ENCODE data around the gene GJB6. TPM values are rescaled to one million over a fixed set of nuclear protein-coding genes. Genes with fewer than 3 reads are reported as not detected.
"Not testable (repeated sequence)": the region's sequence is repeated elsewhere in the genome, so short reads cannot be mapped to it uniquely, and the experiment has no call there.

GJB6 gene
- total RNA-seq (under 1 TPM in 1 of 2 donors, not detected in 1; 0.08 TPM), polyA plus RNA-seq (under 1 TPM in 1 of 2 donors, not detected in 1; 0.06 TPM)

DNA sequence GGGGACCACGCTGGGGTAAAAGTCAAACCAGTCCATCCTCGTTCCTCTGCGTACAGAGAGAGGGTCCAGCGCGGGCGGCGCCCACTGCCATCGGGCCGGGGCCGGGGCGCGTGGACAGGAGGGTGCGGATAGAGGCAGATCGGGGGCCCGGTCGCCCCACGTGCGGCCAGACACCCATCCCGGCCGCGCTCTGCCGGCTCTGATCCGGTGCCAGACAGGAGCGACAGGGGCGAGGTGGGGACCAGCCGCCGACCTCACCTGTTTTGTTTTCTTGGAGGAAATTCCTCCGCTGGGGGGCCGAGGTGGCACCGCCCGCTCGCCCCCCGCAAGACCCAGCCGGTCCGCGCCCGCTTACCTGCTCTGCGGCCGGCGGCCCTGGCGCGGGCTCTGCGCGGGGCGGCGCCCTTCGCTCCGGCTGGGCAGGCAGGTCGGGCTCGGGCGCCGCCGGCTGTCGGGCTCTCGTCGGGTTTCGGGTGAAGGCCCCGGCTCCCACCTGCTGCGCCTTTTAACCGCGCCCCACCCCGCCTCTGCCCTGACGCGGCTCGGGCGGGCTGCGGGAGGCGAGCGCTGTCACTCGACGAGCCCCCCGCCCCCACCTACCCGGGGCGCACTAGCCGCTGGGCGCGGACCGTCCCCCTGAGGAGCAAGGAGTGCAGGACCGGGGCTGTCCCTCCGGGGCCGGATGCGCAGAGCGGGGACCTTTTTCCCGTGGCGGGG is at the start of gene GJB6:
Gene GJB6 (minus strand): TSS at position 481 of the 717 bp plus-strand sequence. CDS start 8,839 bp downstream, outside the sequence.
- Histone ChIP-seq H3K4me1 (ENCODE audit: control insufficient read depth in 4 of 4, insufficient read depth in 4 of 4, low read length in 3 of 4) (peaks cover 5 to 12% (median 6%) of the 10 kb centered on the region in 4 donors), H3K4me3 (ENCODE audit: low read depth in 1 of 3, low read length in 3 of 3) (peak within 1 kb of the TSS in 2 of 3 donors; percentile 43 to 58), H3K36me3 (ENCODE audit: control insufficient read depth in 4 of 4, insufficient read depth in 3 of 4, low read depth in 1 of 4, low read length in 3 of 4) (no peaks in the 10 kb centered on the region), H3K27me3 (ENCODE audit: control insufficient read depth in 4 of 4, insufficient read depth in 4 of 4, low read length in 3 of 4) (no peaks in the 10 kb centered on the region), H3K27ac (ENCODE audit: low read depth in 1 of 2, low read length in 2 of 2) (no peak within 1 kb of the TSS), H3K9ac (ENCODE audit: low read depth in 1 of 2, low read length in 2 of 2) (no peak within 1 kb of the TSS), H3K9me3 (ENCODE audit: control insufficient read depth in 4 of 4, low read length in 3 of 4) (no peaks in the 10 kb centered on the region)
- no peak for DNase-seq (ENCODE audit: low spot score)
- no peak for TF ChIP-seq NR2F2 (IDR thresholded peaks at IDR 0.05)
- no peak for TF ChIP-seq FOXA2 (IDR thresholded peaks at IDR 0.05)
- TF ChIP-seq YY1 (IDR thresholded peaks at IDR 0.05) = no peak
- no peak for TF ChIP-seq GABPA (IDR thresholded peaks at IDR 0.05 in 1 of 2, conservative IDR thresholded peaks at IDR 0.05 in 1 of 2)
- TF ChIP-seq, protein P1, sequence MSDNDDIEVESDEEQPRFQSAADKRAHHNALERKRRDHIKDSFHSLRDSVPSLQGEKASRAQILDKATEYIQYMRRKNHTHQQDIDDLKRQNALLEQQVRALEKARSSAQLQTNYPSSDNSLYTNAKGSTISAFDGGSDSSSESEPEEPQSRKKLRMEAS (IDR thresholded peaks at IDR 0.05) = no peak
- TF ChIP-seq, protein P2, sequence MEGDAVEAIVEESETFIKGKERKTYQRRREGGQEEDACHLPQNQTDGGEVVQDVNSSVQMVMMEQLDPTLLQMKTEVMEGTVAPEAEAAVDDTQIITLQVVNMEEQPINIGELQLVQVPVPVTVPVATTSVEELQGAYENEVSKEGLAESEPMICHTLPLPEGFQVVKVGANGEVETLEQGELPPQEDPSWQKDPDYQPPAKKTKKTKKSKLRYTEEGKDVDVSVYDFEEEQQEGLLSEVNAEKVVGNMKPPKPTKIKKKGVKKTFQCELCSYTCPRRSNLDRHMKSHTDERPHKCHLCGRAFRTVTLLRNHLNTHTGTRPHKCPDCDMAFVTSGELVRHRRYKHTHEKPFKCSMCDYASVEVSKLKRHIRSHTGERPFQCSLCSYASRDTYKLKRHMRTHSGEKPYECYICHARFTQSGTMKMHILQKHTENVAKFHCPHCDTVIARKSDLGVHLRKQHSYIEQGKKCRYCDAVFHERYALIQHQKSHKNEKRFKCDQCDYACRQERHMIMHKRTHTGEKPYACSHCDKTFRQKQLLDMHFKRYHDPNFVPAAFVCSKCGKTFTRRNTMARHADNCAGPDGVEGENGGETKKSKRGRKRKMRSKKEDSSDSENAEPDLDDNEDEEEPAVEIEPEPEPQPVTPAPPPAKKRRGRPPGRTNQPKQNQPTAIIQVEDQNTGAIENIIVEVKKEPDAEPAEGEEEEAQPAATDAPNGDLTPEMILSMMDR (IDR thresholded peaks at IDR 0.05; ENCODE audit: low read depth, low read length, missing input control) = no peak
- TF ChIP-seq EGR1 (IDR thresholded peaks at IDR 0.05; ENCODE audit: low read depth in 2 of 2) = no peak
- TF ChIP-seq FOXA1 (IDR thresholded peaks at IDR 0.05) = no peak
- TF ChIP-seq, protein P3, sequence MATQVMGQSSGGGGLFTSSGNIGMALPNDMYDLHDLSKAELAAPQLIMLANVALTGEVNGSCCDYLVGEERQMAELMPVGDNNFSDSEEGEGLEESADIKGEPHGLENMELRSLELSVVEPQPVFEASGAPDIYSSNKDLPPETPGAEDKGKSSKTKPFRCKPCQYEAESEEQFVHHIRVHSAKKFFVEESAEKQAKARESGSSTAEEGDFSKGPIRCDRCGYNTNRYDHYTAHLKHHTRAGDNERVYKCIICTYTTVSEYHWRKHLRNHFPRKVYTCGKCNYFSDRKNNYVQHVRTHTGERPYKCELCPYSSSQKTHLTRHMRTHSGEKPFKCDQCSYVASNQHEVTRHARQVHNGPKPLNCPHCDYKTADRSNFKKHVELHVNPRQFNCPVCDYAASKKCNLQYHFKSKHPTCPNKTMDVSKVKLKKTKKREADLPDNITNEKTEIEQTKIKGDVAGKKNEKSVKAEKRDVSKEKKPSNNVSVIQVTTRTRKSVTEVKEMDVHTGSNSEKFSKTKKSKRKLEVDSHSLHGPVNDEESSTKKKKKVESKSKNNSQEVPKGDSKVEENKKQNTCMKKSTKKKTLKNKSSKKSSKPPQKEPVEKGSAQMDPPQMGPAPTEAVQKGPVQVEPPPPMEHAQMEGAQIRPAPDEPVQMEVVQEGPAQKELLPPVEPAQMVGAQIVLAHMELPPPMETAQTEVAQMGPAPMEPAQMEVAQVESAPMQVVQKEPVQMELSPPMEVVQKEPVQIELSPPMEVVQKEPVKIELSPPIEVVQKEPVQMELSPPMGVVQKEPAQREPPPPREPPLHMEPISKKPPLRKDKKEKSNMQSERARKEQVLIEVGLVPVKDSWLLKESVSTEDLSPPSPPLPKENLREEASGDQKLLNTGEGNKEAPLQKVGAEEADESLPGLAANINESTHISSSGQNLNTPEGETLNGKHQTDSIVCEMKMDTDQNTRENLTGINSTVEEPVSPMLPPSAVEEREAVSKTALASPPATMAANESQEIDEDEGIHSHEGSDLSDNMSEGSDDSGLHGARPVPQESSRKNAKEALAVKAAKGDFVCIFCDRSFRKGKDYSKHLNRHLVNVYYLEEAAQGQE (IDR thresholded peaks at IDR 0.05) = no peak
- TF ChIP-seq JUND (IDR thresholded peaks at IDR 0.05) = no peak
- TF ChIP-seq, protein P4, sequence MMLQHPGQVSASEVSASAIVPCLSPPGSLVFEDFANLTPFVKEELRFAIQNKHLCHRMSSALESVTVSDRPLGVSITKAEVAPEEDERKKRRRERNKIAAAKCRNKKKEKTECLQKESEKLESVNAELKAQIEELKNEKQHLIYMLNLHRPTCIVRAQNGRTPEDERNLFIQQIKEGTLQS (IDR thresholded peaks at IDR 0.05) = no peak
- TF ChIP-seq HNF4G (IDR thresholded peaks at IDR 0.05) = no peak
- no peak for TF ChIP-seq RXRA (IDR thresholded peaks at IDR 0.05)
- TF ChIP-seq TAF1 (conservative IDR thresholded peaks at IDR 0.05) = no peak
- no peak for TF ChIP-seq SP1 (IDR thresholded peaks at IDR 0.05)
- TF ChIP-seq, protein P5, sequence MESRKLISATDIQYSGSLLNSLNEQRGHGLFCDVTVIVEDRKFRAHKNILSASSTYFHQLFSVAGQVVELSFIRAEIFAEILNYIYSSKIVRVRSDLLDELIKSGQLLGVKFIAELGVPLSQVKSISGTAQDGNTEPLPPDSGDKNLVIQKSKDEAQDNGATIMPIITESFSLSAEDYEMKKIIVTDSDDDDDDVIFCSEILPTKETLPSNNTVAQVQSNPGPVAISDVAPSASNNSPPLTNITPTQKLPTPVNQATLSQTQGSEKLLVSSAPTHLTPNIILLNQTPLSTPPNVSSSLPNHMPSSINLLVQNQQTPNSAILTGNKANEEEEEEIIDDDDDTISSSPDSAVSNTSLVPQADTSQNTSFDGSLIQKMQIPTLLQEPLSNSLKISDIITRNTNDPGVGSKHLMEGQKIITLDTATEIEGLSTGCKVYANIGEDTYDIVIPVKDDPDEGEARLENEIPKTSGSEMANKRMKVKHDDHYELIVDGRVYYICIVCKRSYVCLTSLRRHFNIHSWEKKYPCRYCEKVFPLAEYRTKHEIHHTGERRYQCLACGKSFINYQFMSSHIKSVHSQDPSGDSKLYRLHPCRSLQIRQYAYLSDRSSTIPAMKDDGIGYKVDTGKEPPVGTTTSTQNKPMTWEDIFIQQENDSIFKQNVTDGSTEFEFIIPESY (IDR thresholded peaks at IDR 0.05) = no peak
- no peak for TF ChIP-seq HNF4A (conservative IDR thresholded peaks at IDR 0.05)
- no peak for TF ChIP-seq RAD21 (IDR thresholded peaks at IDR 0.05)
- 2% methylated on average over 85 of the region's 85 CpGs for WGBS

DNA sequence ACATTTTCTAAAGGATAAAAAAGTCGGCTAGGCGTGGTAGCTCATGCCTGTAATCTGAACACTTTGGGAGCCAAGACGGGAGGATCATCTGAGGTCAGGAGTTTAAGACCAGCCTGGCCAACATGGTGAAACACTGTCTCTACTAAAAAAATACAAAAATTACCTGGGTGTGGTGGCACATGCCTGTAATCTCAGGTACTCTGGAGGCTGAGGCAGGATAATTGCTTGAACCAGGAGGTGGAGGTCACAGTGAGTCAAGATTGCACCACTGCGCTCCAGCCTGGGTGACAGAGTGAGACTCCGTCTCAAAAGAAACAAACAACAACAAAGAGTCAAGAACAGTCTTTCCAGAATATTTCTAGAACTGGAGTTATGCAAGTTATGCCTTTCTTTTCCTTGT is 44.8 kb upstream of the GJB6 start:
- not testable (repeated sequence) for H3K9ac ChIP-seq (ENCODE audit: low read depth in 1 of 2, low read length in 2 of 2); H3K9me3 ChIP-seq (ENCODE audit: control insufficient read depth in 4 of 4, low read length in 3 of 4); H3K4me3 ChIP-seq (ENCODE audit: low read depth in 1 of 3, low read length in 3 of 3); DNase-seq (ENCODE audit: low spot score); H3K27me3 ChIP-seq (ENCODE audit: control insufficient read depth in 4 of 4, insufficient read depth in 4 of 4, low read length in 3 of 4); H3K27ac ChIP-seq (ENCODE audit: low read depth in 1 of 2, low read length in 2 of 2); H3K36me3 ChIP-seq (ENCODE audit: control insufficient read depth in 4 of 4, insufficient read depth in 3 of 4, low read depth in 1 of 4, low read length in 3 of 4); H3K4me1 ChIP-seq (ENCODE audit: control insufficient read depth in 4 of 4, insufficient read depth in 4 of 4, low read length in 3 of 4)
- WGBS = 90% methylated on average over 5 of the region's 5 CpGs

Measured in liver (tissue), 9 donors.